Gastrocnemius medialis (tissue), 4 donors: Measurements from ENCODE around the gene LHCGR. TPM values are rescaled to one million over a fixed set of nuclear protein-coding genes. Genes with fewer than 3 reads are reported as not detected.

Source experiments
- ATAC-seq, 2 donors: fragments of 150-250 bp; one replicate each; pipeline ENCODE4 v1.9.1; 2016
- DNase-seq, 2 donors: peaks; one replicate each; pipeline ENCODE4 v3.0.0-alpha.2; 2019
- H3K27ac ChIP-seq, 4 donors: fragments of 200-600 bp; sonication (generic); 1 replicate in 1 of 4; 2 replicates in 3 of 4; pipeline ENCODE4 v1.5.1; 2016 to 2018; ENCODE audit warnings: mild to moderate bottlenecking in 2 of 4, moderate library complexity in 1 of 4
- H3K27me3 ChIP-seq, 3 donors: fragments of 200-600 bp; sonication (generic) in 2 of 3; 1 replicate in 1 of 3; 2 replicates in 2 of 3; pipeline versions ENCODE4 v1.5.1 to v1.6.0; 2016 to 2019; ENCODE audit warnings: mild to moderate bottlenecking in 1 of 3, moderate library complexity in 1 of 3
- H3K36me3 ChIP-seq, 2 donors: fragments of 200-600 bp; sonication (generic) in 1 of 2; one replicate each; pipeline ENCODE4 v1.5.1; 2017 to 2018
- H3K4me1 ChIP-seq, 2 donors: fragments of 200-600 bp; sonication (generic) in 1 of 2; one replicate each; pipeline ENCODE4 v1.5.1; 2016 to 2017; ENCODE audit warnings: mild to moderate bottlenecking in 2 of 2
- H3K4me3 ChIP-seq, 4 donors: fragments of 200-600 bp; sonication (generic) in 3 of 4; 1 replicate in 1 of 4; 2 replicates in 3 of 4; pipeline ENCODE4 v1.5.1; 2016 to 2019; ENCODE audit warnings: mild to moderate bottlenecking in 2 of 4
- H3K9me3 ChIP-seq, 3 donors: fragments of 200-600 bp; sonication (generic) in 2 of 3; 1 replicate in 1 of 3; 2 replicates in 2 of 3; pipeline ENCODE4 v1.5.1; 2016 to 2019
- CTCF ChIP-seq, 5 experiments: fragments of 450-650 bp in 3 of 5; fragments of 200-600 bp in 2 of 5; sonication (generic) in 2 of 5; IDR thresholded peaks in 4 of 5; conservative IDR thresholded peaks in 1 of 5; 1 replicate in 4 of 5; 2 replicates in 1 of 5; pipeline ENCODE4 v1.5.1; 2016 to 2019; ENCODE audit warnings: antibody characterized with exemption in 5 of 5, mild to moderate bottlenecking in 3 of 5, moderate library complexity in 3 of 5
- POLR2A ChIP-seq, 2 donors: fragments of 450-650 bp; IDR thresholded peaks; one replicate each; pipeline ENCODE4 v1.6.1; 2017; ENCODE audit warnings: antibody characterized with exemption in 2 of 2, mild to moderate bottlenecking in 2 of 2, moderate library complexity in 2 of 2
- in situ Hi-C, 4 donors: fragments of 200-750 bp; cut with MboI; loops; one replicate each; pipeline versions ENCODE4 v1.15.0 to v1.8.0; 2017; ENCODE audit warnings: low sequenced_read_pairs in 4 of 4
- intact Hi-C: fragments of 100-400 bp; cut with DNase I; formaldehyde crosslinking; loops from one replicate; pipeline ENCODE4 v1.15.1; 2023; ENCODE audit warnings: low total_unique reads
- total RNA-seq, 4 donors: library from RNA; depleted of rRNA; stranded (reverse); fragments of >200 nt; gene quantifications; one replicate each; pipeline versions ENCODE4 v1.1.0 to v1.2.3, GENCODE V29; 2016

LHCGR gene
- total RNA-seq, 4 donors from 2014 or later = not detected

DNA sequence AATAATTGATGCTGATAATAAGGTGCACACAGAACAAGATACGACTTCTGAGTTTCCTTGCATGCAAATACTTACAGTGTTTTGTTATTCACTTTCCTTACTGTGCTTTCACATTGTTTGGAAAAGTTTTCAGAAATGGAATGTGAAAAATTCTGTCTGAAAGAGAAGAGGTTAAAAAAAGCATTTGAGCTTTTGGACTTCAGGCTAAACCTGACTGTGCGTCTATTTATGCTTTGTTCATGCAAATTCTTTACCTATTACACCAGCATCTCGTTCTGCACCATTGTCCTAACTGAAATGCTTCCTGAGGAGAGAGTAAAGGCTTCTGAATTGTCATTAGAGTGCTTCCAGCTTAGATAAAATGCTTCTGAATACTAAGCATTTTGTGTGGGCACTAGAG is 61.4 kb downstream of the LHCGR start:
- Histone ChIP-seq H3K36me3 (no peaks in the 10 kb centered on the region), H3K9me3 (no peaks in the 10 kb centered on the region), H3K27ac (no peak overlapping the region), H3K4me3 (no peak overlapping the region), H3K4me1 (no peaks in the 10 kb centered on the region), H3K27me3 (no peaks in the 10 kb centered on the region)
- no peak for ATAC-seq
- TF ChIP-seq POLR2A (IDR thresholded peaks at IDR 0.05) (no peak), CTCF (IDR thresholded peaks at IDR 0.05 in 4 of 5, conservative IDR thresholded peaks at IDR 0.05 in 1 of 5) (no peak)
- in situ Hi-C loops = no loop called here
- DNase-seq = no peak
- intact Hi-C loops = no loop called here

GRCh38 chr2:48693645-48694044 is 61.9 kb downstream of the LHCGR start:
- no peak overlapping the region for H3K4me3 ChIP-seq
- no peaks in the 10 kb centered on the region for H3K4me1 ChIP-seq
- H3K27me3 ChIP-seq = no peaks in the 10 kb centered on the region
- DNase-seq = no peak
- no peaks in the 10 kb centered on the region for H3K9me3 ChIP-seq
- intact Hi-C loops = no loop called here
- H3K27ac ChIP-seq = no peak overlapping the region
- in situ Hi-C loops = no loop called here
- TF ChIP-seq POLR2A (IDR thresholded peaks at IDR 0.05) (no peak), CTCF (IDR thresholded peaks at IDR 0.05 in 4 of 5, conservative IDR thresholded peaks at IDR 0.05 in 1 of 5) (no peak)
- no peaks in the 10 kb centered on the region for H3K36me3 ChIP-seq
- no peak for ATAC-seq

DNA sequence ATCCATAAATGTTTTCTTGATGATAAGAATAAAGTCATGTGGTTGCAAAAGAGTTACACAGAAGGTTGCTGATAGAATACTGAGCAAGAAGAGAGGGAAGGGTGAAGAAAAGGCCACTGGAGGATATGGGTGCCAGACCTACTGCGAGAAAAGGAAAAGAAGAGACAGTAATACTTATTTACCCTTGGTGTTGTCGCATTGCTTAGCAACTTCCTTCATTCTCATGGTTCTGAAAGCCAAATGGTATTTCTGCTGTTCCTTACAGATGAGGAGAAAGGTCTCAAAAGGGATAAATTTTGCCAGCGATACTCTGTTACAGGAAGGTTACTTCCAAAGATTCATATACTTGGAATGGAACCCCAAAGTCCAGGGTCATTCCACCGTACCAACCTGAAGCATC is 62.5 kb downstream of the LHCGR start:
- ATAC-seq = no peak
- no peak for DNase-seq
- in situ Hi-C loops = no loop called here
- TF ChIP-seq CTCF (IDR thresholded peaks at IDR 0.05 in 4 of 5, conservative IDR thresholded peaks at IDR 0.05 in 1 of 5) (no peak), POLR2A (IDR thresholded peaks at IDR 0.05) (no peak)
- intact Hi-C loops = no loop called here
- no peak overlapping the region for H3K4me3 ChIP-seq
- H3K27me3 ChIP-seq = no peaks in the 10 kb centered on the region
- H3K36me3 ChIP-seq = no peaks in the 10 kb centered on the region
- H3K4me1 ChIP-seq = no peaks in the 10 kb centered on the region
- no peak overlapping the region for H3K27ac ChIP-seq
- no peaks in the 10 kb centered on the region for H3K9me3 ChIP-seq

DNA sequence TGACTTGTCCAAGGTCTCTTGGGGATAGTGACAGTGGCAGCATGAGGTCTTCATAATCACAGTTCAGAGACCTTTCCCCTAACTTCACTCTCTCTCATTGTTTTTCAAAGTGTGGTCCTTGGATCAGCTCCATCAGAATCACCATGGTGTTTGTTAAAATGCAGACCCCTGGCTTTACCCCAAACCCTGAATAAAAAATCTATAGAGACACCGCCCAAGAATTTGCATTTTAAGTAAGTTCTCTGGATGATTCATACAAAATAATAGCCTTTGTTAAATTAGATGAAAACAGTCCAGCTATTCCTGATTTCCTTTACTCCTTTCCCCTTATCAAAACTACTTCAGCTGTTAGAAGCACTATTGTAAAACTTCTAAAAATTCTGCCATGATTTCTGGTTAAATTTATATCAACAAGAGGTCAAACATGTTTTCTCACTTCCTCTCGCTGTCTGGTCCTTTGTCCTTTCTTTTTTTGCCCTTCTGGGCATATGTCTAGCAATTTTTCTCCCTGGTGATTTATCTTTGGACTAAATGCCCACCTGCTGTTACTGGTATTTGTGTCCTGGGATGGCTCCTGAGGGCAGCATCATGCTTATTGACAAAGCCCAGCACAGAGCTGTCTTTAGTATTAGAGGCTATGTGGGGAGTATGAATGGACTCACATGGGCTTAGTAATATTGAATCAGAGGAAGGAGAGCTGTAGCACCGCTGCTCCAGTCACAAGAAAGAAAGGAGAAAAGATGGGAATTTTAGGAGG is 63.4 kb downstream of the LHCGR start:
- no peak for ATAC-seq
- H3K4me1 ChIP-seq = no peaks in the 10 kb centered on the region
- DNase-seq = no peak
- intact Hi-C loops = no loop called here
- no peaks in the 10 kb centered on the region for H3K36me3 ChIP-seq
- no peak overlapping the region for H3K27ac ChIP-seq
- no peaks in the 10 kb centered on the region for H3K9me3 ChIP-seq
- no peaks in the 10 kb centered on the region for H3K27me3 ChIP-seq
- no peak for TF ChIP-seq CTCF (IDR thresholded peaks at IDR 0.05 in 4 of 5, conservative IDR thresholded peaks at IDR 0.05 in 1 of 5)
- TF ChIP-seq POLR2A (IDR thresholded peaks at IDR 0.05) = no peak
- in situ Hi-C loops = no loop called here
- no peak overlapping the region for H3K4me3 ChIP-seq

DNA sequence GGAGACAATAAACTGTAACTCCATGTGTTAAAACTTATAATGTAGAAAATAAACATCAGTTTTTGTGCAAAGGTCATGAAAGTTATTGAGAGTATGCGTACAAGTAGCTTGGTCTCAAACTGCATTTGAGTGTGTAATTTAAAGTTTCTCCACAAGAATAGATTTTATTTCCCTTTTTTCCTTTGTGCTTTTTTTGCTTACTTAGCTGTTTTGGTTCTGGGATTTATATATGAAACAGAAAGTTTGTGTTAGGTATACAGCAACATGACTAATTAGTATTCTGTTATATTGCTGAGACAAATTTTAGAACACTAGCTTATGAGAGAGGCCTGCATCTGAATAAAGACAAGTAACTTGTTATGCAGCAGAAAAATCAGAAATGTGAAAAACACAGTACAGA is 70.4 kb downstream of the LHCGR start:
- intact Hi-C loops = no loop called here
- no peak overlapping the region for H3K27ac ChIP-seq
- ATAC-seq = no peak
- no peak overlapping the region for H3K4me3 ChIP-seq
- TF ChIP-seq POLR2A (IDR thresholded peaks at IDR 0.05) (no peak), CTCF (IDR thresholded peaks at IDR 0.05 in 4 of 5, conservative IDR thresholded peaks at IDR 0.05 in 1 of 5) (no peak)
- H3K4me1 ChIP-seq = no peaks in the 10 kb centered on the region
- H3K27me3 ChIP-seq = no peaks in the 10 kb centered on the region
- H3K9me3 ChIP-seq = no peaks in the 10 kb centered on the region
- no peaks in the 10 kb centered on the region for H3K36me3 ChIP-seq
- in situ Hi-C loops = no loop called here
- no peak for DNase-seq
